Smooth muscle cell (in vitro differentiated cells): ENCODE data around the gene EIF3A. TPM values are rescaled to one million over a fixed set of nuclear protein-coding genes. Genes with fewer than 3 reads are reported as not detected.

Experiments used
- DNase-seq: peaks from one replicate; lab custom pipeline; 2025; ENCODE audit not compliant: unreplicated experiment; lab: John Stamatoyannopoulos, UW
- H2AFZ ChIP-seq: fragments of 200-600 bp; sonication (generic); 2 replicates; pipeline ENCODE4 v1.6.0; 2016; ENCODE audit warnings: antibody characterized with exemption, low read depth, mild to moderate bottlenecking
- H3F3A ChIP-seq: fragments of 200-600 bp; sonication (generic); 2 replicates; pipeline ENCODE4 v1.6.0; 2017; ENCODE audit warnings: antibody characterized with exemption, low read depth
- H3K27ac ChIP-seq: fragments of 200-600 bp; sonication (generic); 2 replicates; pipeline ENCODE4 v1.5.1; 2016; ENCODE audit warnings: low read depth, mild to moderate bottlenecking
- H3K27me3 ChIP-seq: fragments of 200-600 bp; sonication (generic); 2 replicates; pipeline ENCODE4 v1.6.1; 2016; ENCODE audit warnings: low read depth, mild to moderate bottlenecking
- H3K36me3 ChIP-seq: fragments of 200-600 bp; sonication (generic); 2 replicates; pipeline ENCODE4 v1.5.1; 2016; ENCODE audit warnings: low read depth
- H3K4me1 ChIP-seq: fragments of 200-600 bp; sonication (generic); 2 replicates; pipeline ENCODE4 v1.5.1; 2016; ENCODE audit warnings: low read depth
- H3K4me2 ChIP-seq: fragments of 200-600 bp; sonication (generic); 2 replicates; pipeline ENCODE4 v1.6.0; 2016; ENCODE audit warnings: mild to moderate bottlenecking
- H3K4me3 ChIP-seq: fragments of 200-600 bp; sonication (generic); 2 replicates; pipeline ENCODE4 v1.5.1; 2016; ENCODE audit warnings: mild to moderate bottlenecking
- H3K79me2 ChIP-seq: fragments of 200-600 bp; sonication (generic); 2 replicates; pipeline ENCODE4 v1.6.0; 2016; ENCODE audit warnings: low read depth, mild to moderate bottlenecking
- H3K9ac ChIP-seq: fragments of 200-600 bp; sonication (generic); 2 replicates; pipeline ENCODE4 v1.6.0; 2016; ENCODE audit warnings: low read depth
- H3K9me3 ChIP-seq: fragments of 200-600 bp; sonication (generic); replicated peaks from 2 replicates; pipeline ENCODE4 v1.5.1; 2016; ENCODE audit warnings: low read depth
- H4K20me1 ChIP-seq: fragments of 200-600 bp; sonication (generic); 2 replicates; pipeline ENCODE4 v1.6.0; 2016; ENCODE audit warnings: low read depth
- CTCF ChIP-seq: fragments of 200-600 bp; sonication (generic); IDR thresholded peaks from 2 replicates; pipeline ENCODE4 v1.5.1; 2017; ENCODE audit warnings: borderline replicate concordance, mild to moderate bottlenecking, antibody characterized with exemption; ENCODE audit not compliant: insufficient read depth, poor library complexity, severe bottlenecking
- WGBS: methylation state at CpG from one replicate; pipeline ENCODE4 v1.1.7; 2016; ENCODE audit warnings: low lambda C conversion rate; 5-methylcytosine and 5-hydroxymethylcytosine counted together
- polyA plus RNA-seq: library from polyadenylated mRNA; unstranded; fragments of >200 nt; fragmentation: Nextera tagmentation; extraction: Ambion mirVana; gene quantifications from 2 replicates; pipeline ENCODE4 v1.2.1, GENCODE V29; 2016
- total RNA-seq: library from RNA; depleted of rRNA; stranded (reverse); fragments of >200 nt; gene quantifications from 2 replicates; pipeline ENCODE4 v1.2.3, GENCODE V29; 2014

The EIF3A gene
- total and polyA plus RNA-seq, 2 experiments from 2014 or later = 37.9 to 95.0 TPM

- Histone ChIP-seq H3K9ac (no peak overlapping the region), H3K9me3 (no peaks in the 10 kb centered on the region), H3K36me3 (no peaks in the 10 kb centered on the region), H3K79me2 (peaks cover 24% of the 10 kb centered on the region), H3K4me3 (no peak overlapping the region), H3K4me1 (peaks cover 9% of the 10 kb centered on the region), H3K27ac (no peak overlapping the region), H4K20me1 (peaks cover 14% of the 10 kb centered on the region), H3K27me3 (no peaks in the 10 kb centered on the region), H3K4me2 (no peak overlapping the region), H2AFZ (no peak overlapping the region), H3F3A (peaks cover 5% of the 10 kb centered on the region)
- TF ChIP-seq CTCF = no peak
- no peak for DNase-seq
- 71% methylated on average over 9 of the region's 12 CpGs for WGBS
Measured at GRCh38 chr10:119103241-119103902, 22.8 kb upstream of the EIF3A start.

- peaks cover 9% of the 10 kb centered on the region for H3K4me1 ChIP-seq
- WGBS = 87% methylated on average over 10 of the region's 10 CpGs
- H3K4me3 ChIP-seq = no peak overlapping the region
- H4K20me1 ChIP-seq = peaks cover 14% of the 10 kb centered on the region
- no peak for TF ChIP-seq CTCF
- H3K27ac ChIP-seq = no peak overlapping the region
- H3F3A ChIP-seq = peaks cover 5% of the 10 kb centered on the region
- H3K79me2 ChIP-seq = peaks cover 19% of the 10 kb centered on the region
- DNase-seq = no peak
- H3K9me3 ChIP-seq = no peaks in the 10 kb centered on the region
- no peaks in the 10 kb centered on the region for H3K27me3 ChIP-seq
- no peak overlapping the region for H3K9ac ChIP-seq
- H3K4me2 ChIP-seq = no peak overlapping the region
- H2AFZ ChIP-seq = no peak overlapping the region
- no peaks in the 10 kb centered on the region for H3K36me3 ChIP-seq
Measured at GRCh38 chr10:119101366-119102098, 20.9 kb upstream of the EIF3A start.

- Histone ChIP-seq H3K79me2 (peaks cover 10% of the 10 kb centered on the region), H2AFZ (no peak overlapping the region), H3F3A (peaks cover 5% of the 10 kb centered on the region), H3K9me3 (no peaks in the 10 kb centered on the region), H3K9ac (no peak overlapping the region), H3K4me3 (no peak overlapping the region), H3K36me3 (no peaks in the 10 kb centered on the region), H3K4me1 (peaks cover 9% of the 10 kb centered on the region), H3K4me2 (no peak overlapping the region), H3K27me3 (no peaks in the 10 kb centered on the region), H4K20me1 (peaks cover 10% of the 10 kb centered on the region), H3K27ac (peak overlapping the region; percentile 24)
- 92% methylated on average over 3 of the region's 3 CpGs for WGBS
- TF ChIP-seq CTCF = no peak
- no peak for DNase-seq
Measured at GRCh38 chr10:119100434-119101238, 20.0 kb upstream of the EIF3A start.
